ENCODE results near the gene ZNF217.

- TF ChIP-seq CTCF (IDR thresholded peaks at IDR 0.05) (no peak), POLR2A (IDR thresholded peaks at IDR 0.05) (no peak)
Observed at GRCh38 chr20:53559816-53560215, 33.8 kb downstream of the ZNF217 start.

Data from right lobe of liver (tissue), 4 donors.